Measurements from ENCODE around the gene ZGPAT. TPM values are rescaled to one million over a fixed set of nuclear protein-coding genes. Genes with fewer than 3 reads are reported as not detected.

Gene ZGPAT
- total and polyA plus RNA-seq, 2 of the 13 experiments (the other 11 are each of a cell fraction or from before 2014, with no cell fraction given), result 23.0 to 41.9 TPM

- TF ChIP-seq U2AF1 (optimal IDR thresholded peaks at IDR 0.05; ENCODE audit: low read depth, low read length), result no peak
- TF ChIP-seq ZBTB39 (CRISPR knock-in tag; IDR thresholded peaks at IDR 0.05), result peak; percentile 78; the same call in 1 of the 2 replicates
- TF ChIP-seq KLF9 (CRISPR knock-in tag; IDR thresholded peaks at IDR 0.05; ENCODE audit: low read depth), result peak; percentile 74; the same call in 1 of the 2 replicates
- TF ChIP-seq STAG1 (CRISPR knock-in tag; IDR thresholded peaks at IDR 0.05), result peak; percentile 29
- peak; percentile 91; the same call in 1 of the 2 replicates for TF ChIP-seq ZNF276 (CRISPR knock-in tag; IDR thresholded peaks at IDR 0.05; ENCODE audit: low read depth)
- TF ChIP-seq PHF21A (CRISPR knock-in tag; IDR thresholded peaks at IDR 0.05), result peak; percentile 95
- TF ChIP-seq ZSCAN5A (CRISPR knock-in tag; IDR thresholded peaks at IDR 0.05; ENCODE audit: borderline replicate concordance), result peak; percentile 98
- no peak; the same call in 1 of the 2 replicates for TF ChIP-seq ZNF839 (CRISPR knock-in tag; IDR thresholded peaks at IDR 0.05; ENCODE audit: borderline replicate concordance)
- no peak for TF ChIP-seq ZNF367 (CRISPR knock-in tag; IDR thresholded peaks at IDR 0.05; ENCODE audit: borderline replicate concordance)
- no peak for TF ChIP-seq ZNF382 (CRISPR knock-in tag; IDR thresholded peaks at IDR 0.05; ENCODE audit: borderline replicate concordance)
- 0 out of 2 replicates have a peak, but pooled peaks have one; percentile 35 for TF ChIP-seq ZNF775 (CRISPR knock-in tag; IDR thresholded peaks at IDR 0.05; ENCODE audit: borderline replicate concordance)
- TF ChIP-seq ZNF275 (CRISPR knock-in tag; IDR thresholded peaks at IDR 0.05; ENCODE audit: borderline replicate concordance), result peak; percentile 79
- peak; percentile 73 for TF ChIP-seq DMAP1 (CRISPR knock-in tag; IDR thresholded peaks at IDR 0.05)
- TF ChIP-seq ZFP36L2 (CRISPR knock-in tag; IDR thresholded peaks at IDR 0.05), result peak; percentile 93
- peak; percentile 83 for TF ChIP-seq SMAD9 (CRISPR knock-in tag; IDR thresholded peaks at IDR 0.05)
- TF ChIP-seq MAF1 (CRISPR knock-in tag; IDR thresholded peaks at IDR 0.05; ENCODE audit: borderline replicate concordance), result peak; percentile 84
- no peak for TF ChIP-seq NONO (IDR thresholded peaks at IDR 0.05)
- TF ChIP-seq NONO (CRISPR knock-in tag; conservative IDR thresholded peaks at IDR 0.05), result peak; percentile 100
- TF ChIP-seq ZNF251 (CRISPR knock-in tag; IDR thresholded peaks at IDR 0.05), result no peak
- TF ChIP-seq ZNF296 (CRISPR knock-in tag; conservative IDR thresholded peaks at IDR 0.05), result peak; percentile 75; the same call in 1 of the 2 replicates
- TF ChIP-seq HNRNPK (IDR thresholded peaks at IDR 0.05; ENCODE audit: low read depth, low read length, poor library complexity, severe bottlenecking), result peak; percentile 84
- no peak for TF ChIP-seq ZNF598 (CRISPR knock-in tag; IDR thresholded peaks at IDR 0.05; ENCODE audit: borderline replicate concordance)
- TF ChIP-seq ZFP41 (CRISPR knock-in tag; IDR thresholded peaks at IDR 0.05; ENCODE audit: borderline replicate concordance), result no peak
- peak; percentile 62; the same call in 1 of the 2 replicates for TF ChIP-seq WIZ (CRISPR knock-in tag; IDR thresholded peaks at IDR 0.05)
These were observed at the start of gene ZGPAT, which contains the start of gene ARFRP1 (continued) for GRCh38 chr20:63707558-63708300.
